ENCODE results near the gene MYH7.

- TF ChIP-seq GATA2 (IDR thresholded peaks at IDR 0.05; ENCODE audit: low read depth, low read length): no peak
- TF ChIP-seq GATA3 (IDR thresholded peaks at IDR 0.05; ENCODE audit: low read depth, low read length): no peak
Observed at GRCh38 chr14:23464700-23465099, 29.2 kb upstream of the MYH7 start.

Data from SH-SY5Y (cell line).